ENCODE data around the gene MTX3. TPM values are rescaled to one million over a fixed set of nuclear protein-coding genes. Genes with fewer than 3 reads are reported as not detected.

Gene MTX3
- total RNA-seq, 6 donors from 2014 or later, result 3.1 to 17.0 (median 10.6) TPM

DNA sequence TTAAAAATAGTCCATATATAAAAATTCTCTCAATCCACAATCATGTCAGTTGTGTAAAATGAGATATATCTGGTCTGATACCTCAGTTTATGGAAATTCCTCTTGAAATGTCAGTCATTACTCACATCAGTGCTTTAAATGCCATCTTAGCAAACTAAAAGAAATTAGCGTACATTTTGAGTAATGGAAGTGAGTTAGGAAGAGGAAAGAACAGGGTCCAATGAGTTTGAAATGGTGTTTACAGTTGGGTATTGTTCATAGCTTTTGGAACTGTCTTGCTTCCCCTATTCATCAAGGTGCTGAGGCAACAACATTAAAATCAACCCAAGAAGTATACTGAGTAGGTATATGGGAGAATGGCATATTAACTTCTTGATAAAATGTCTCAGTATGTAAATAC, 8.7 kb upstream of the MTX3 start:
- no peaks in the 10 kb centered on the region for H3K4me1 ChIP-seq
- TF ChIP-seq POLR2A (IDR thresholded peaks at IDR 0.05) (no peak), EP300 (IDR thresholded peaks at IDR 0.05) (no peak), CTCF (IDR thresholded peaks at IDR 0.05) (no peak), POLR2AphosphoS5 (IDR thresholded peaks at IDR 0.05) (no peak)

DNA sequence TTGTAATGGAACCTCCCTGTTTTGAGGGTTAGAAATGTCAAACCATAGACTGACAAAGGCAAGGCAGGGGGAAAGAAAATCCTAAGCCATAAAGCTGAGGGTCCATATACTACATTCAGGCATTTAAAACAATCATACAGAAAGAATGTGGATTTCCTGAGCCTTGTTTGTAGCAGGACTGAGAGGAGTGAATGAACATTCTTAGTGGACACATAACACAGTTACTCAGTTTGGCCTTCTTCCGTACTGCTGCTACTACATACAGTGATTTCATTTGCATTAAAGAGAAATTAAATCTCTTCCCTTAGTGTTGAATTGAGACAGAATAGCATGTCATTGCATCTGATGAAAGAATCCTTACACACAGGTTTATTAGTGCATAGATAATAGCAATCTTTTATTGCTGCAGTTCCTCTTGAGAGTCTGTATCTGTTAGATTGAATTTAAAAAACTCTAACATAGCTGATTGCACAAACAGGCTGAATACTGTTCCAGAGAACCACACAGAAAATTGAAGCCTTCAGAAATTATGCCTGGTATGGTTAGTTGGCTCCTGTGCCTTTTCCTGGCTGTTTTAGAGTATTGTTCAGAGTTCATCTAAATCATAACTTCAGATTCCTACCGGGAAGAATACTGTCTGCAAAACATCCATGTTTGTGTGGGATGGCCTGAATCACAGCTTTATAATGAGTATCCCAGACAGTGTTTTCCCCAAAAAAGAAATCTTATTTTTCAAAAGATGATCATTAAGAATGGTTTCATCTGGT, 2.0 kb upstream of the MTX3 start:
- TF ChIP-seq POLR2A (IDR thresholded peaks at IDR 0.05) (no peak), CTCF (IDR thresholded peaks at IDR 0.05) (no peak), EP300 (IDR thresholded peaks at IDR 0.05) (no peak), POLR2AphosphoS5 (IDR thresholded peaks at IDR 0.05) (no peak)
- no peaks in the 10 kb centered on the region for H3K27me3 ChIP-seq
- WGBS, 2 donors, result 94 to 100% methylated on average over 2 of the region's 2 CpGs
- H3K9me3 ChIP-seq, result no peaks in the 10 kb centered on the region
- no peak overlapping the region for H3K27ac ChIP-seq
- ATAC-seq (ENCODE audit: low FRiP score in 2 of 2), result no peak
- peaks cover 0 to 6% (median 3%) of the 10 kb centered on the region in 4 donors for H3K36me3 ChIP-seq
- DNase-seq, result no peak
- H3K4me1 ChIP-seq, result peaks cover 6 to 24% (median 11%) of the 10 kb centered on the region in 4 donors
- H3K4me3 ChIP-seq, result no peak overlapping the region

More for the DNA sequence above, 8.7 kb upstream of the MTX3 start:
- no peak overlapping the region for H3K27ac ChIP-seq
- H3K9me3 ChIP-seq, result no peaks in the 10 kb centered on the region
- no peaks in the 10 kb centered on the region for H3K36me3 ChIP-seq
- H3K4me3 ChIP-seq, result no peak overlapping the region
- WGBS, 2 donors, result 94 to 100% methylated on average over 1 of the region's 1 CpG
- no peak for ATAC-seq (ENCODE audit: low FRiP score in 2 of 2)
- H3K27me3 ChIP-seq, result no peaks in the 10 kb centered on the region
- no peak for DNase-seq

GRCh38 chr5:79990205-79990597, 861 bp downstream of the MTX3 start:
- ATAC-seq (ENCODE audit: low FRiP score in 2 of 2), result no peak
- WGBS, 2 donors, result 66 to 74% methylated on average over 6 of the region's 6 CpGs
- peaks cover 2 to 33% (median 13%) of the 10 kb centered on the region in 4 donors for H3K36me3 ChIP-seq

GRCh38 chr5:79986260-79986659, 4.8 kb downstream of the MTX3 start:
- TF ChIP-seq CTCF (IDR thresholded peaks at IDR 0.05) (no peak), POLR2AphosphoS5 (IDR thresholded peaks at IDR 0.05) (no peak), POLR2A (IDR thresholded peaks at IDR 0.05) (no peak)
- Histone ChIP-seq H3K4me1 (peaks cover 0 to 18% (median 5%) of the 10 kb centered on the region in 4 donors), H3K27me3 (no peaks in the 10 kb centered on the region), H3K9me3 (no peaks in the 10 kb centered on the region), H3K36me3 (peaks cover 8 to 72% (median 25%) of the 10 kb centered on the region in 4 donors), H3K4me3 (no peak overlapping the region), H3K27ac (no peak overlapping the region)
- DNase-seq (no peak), ATAC-seq (ENCODE audit: low FRiP score in 2 of 2) (no peak)

More at GRCh38 chr5:79990205-79990597, 861 bp downstream of the MTX3 start:
- H3K4me3 ChIP-seq, result peak overlapping the region; percentile 78 to 97 (median 82)
- peak overlapping the region in 1 of 4 donors; percentile 81 for H3K27ac ChIP-seq
- H3K27me3 ChIP-seq, result no peaks in the 10 kb centered on the region
- H3K9me3 ChIP-seq, result no peaks in the 10 kb centered on the region
- no peak for TF ChIP-seq CTCF (IDR thresholded peaks at IDR 0.05)
- TF ChIP-seq POLR2AphosphoS5 (IDR thresholded peaks at IDR 0.05), result no peak
- TF ChIP-seq EP300 (IDR thresholded peaks at IDR 0.05), result no peak
- DNase-seq, result no peak
- H3K4me1 ChIP-seq, result peaks cover 6 to 24% (median 11%) of the 10 kb centered on the region in 4 donors

GRCh38 chr5:79985288-79985687, 5.8 kb downstream of the MTX3 start:
- Histone ChIP-seq H3K27ac (no peak overlapping the region), H3K4me3 (no peak overlapping the region), H3K4me1 (peaks cover 0 to 8% (median 2%) of the 10 kb centered on the region in 4 donors), H3K9me3 (no peaks in the 10 kb centered on the region), H3K27me3 (no peaks in the 10 kb centered on the region), H3K36me3 (peaks cover 8 to 82% (median 25%) of the 10 kb centered on the region in 4 donors)
- no peak for TF ChIP-seq CTCF (IDR thresholded peaks at IDR 0.05)
- no peak for TF ChIP-seq POLR2AphosphoS5 (IDR thresholded peaks at IDR 0.05)
- TF ChIP-seq EP300 (IDR thresholded peaks at IDR 0.05), result no peak
- TF ChIP-seq POLR2A (IDR thresholded peaks at IDR 0.05), result no peak
- DNase-seq, result no peak
- 71 to 86% methylated on average over 2 of the region's 2 CpGs for WGBS, 2 donors
- ATAC-seq (ENCODE audit: low FRiP score in 2 of 2), result no peak

Data from upper lobe of left lung (tissue), 6 donors.